Measurements from ENCODE around the gene FREM1.

- TF ChIP-seq CTCF (IDR thresholded peaks at IDR 0.05), result no peak
- TF ChIP-seq POLR2A (IDR thresholded peaks at IDR 0.05), result no peak
These were observed 91.0 kb downstream of the FREM1 start for GRCh38 chr9:14819183-14819582.
